GM18520 (cell line): ENCODE measurements around the gene CPNE1.
"Not testable (repeated sequence)": the region's sequence is repeated elsewhere in the genome, so short reads cannot be mapped to it uniquely, and the experiment has no call there.

ENCODE experiments used
- ATAC-seq: cut with Tn5 transposase; IDR thresholded peaks from one replicate; pipeline ENCODE4 v1.9.1; 2021; ENCODE audit not compliant: unreplicated experiment

Gene CPNE1

DNA sequence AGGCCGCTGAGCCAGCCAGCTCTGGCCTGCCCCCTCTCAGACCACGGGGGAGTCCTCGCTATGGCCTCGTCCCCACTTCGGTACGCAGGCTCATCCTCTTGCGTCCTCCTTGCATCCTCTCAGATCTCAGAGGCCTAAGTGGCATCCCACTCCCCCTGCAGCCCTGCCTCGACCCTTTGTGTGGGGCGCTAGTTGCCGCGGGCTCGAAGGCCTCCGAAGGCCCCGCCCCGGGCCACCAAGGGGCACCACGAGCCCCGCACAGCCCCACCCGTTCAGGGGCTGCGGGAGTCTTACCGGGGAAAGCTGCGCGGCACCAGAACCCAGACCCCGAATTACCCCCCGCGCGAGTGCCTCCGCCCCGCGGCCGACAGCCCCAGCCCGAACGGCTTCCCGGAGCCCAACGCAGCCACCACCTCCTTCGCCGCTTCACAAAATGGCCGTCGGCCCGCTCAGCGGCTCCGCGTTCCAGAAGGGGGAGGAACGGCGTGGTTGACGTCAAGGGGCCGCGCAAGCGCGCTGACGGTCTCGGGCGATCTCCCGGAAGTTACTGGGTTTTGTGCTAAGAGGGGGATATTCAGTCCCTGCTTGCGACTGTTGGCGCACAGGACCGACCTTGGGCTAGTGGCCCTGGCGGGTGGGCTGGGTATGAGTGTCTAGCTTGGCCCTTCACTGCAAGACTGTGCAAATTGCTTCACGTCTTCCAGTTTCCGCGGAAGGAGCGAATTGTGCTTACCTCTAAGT lies at the start of gene CPNE1, which contains the start of gene RBM12:
Gene CPNE1 (minus strand): TSS at position 435 of the 741 bp plus-strand sequence. CDS start 31,977 bp downstream, outside the sequence.
Gene RBM12 (minus strand): TSS at position 435 of the 741 bp plus-strand sequence. CDS start 9,578 bp downstream, outside the sequence.
- peak; percentile 50 for ATAC-seq

DNA sequence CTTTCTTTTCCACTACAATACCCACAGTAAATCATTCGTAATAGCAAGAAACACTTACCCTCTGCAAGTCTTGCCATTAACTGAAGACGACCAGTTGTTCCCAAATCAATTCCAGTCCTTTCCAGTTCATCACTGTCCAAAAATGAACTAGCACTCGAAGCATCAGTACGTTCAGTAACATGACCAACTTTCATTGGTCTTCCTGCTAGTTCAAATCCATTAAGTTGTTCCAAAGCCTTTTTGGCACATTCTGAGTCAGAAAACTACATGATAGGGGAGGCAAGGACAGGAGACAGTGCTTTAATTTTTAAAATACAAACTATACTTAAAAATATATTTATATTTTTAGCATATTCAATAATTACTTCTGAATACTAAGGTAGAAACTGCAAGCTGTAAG lies 49.4 kb upstream of the CPNE1 start:
- ATAC-seq, result no peak

DNA sequence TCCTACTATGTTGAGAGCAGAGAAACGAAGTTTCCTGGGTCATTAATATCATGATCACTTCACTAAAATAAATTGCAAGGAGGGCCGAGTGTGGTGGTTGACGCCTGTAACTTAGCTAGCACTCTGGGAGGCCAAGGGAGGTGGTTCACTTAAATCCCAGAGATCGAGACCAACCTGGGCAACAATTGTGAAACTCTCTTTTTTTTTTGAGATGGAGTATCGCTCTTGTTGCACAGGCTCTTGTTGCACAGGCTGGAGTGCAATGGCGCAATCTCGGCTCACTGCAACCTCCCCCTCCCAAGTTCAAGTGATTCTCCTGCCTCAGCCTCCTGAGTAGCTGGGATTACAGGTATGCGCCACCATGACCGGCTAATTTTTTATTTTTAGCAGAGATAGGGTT lies 48.4 kb upstream of the CPNE1 start:
- not testable (repeated sequence) for ATAC-seq

DNA sequence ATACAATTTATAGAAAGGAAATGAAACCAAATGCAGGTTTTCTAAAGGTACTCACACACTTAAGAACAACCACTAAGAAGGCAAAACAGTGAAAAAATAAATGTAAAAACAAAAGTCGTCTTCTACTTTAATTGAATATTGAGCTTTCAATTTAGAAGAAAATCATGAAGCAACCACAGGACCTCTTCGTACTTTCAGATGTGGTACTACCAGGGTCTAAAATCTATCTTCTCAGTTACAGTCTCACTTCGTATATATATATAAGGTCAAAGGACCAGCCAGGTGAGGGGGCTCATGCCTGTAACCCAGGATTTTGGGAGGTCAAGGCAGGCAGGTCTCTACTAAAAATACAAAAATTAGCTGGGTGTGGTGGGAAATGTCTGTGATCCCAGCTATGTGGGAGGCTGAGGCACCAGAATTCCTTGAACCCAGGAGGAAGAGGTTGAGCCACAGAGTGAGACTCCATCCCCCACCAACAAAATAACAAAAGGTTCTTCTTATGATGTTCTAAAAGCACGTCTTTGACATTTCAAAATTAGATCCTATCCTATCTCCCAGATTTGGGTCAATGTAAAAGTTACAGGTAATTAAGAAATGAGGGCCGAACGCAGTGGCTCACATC lies 47.0 kb upstream of the CPNE1 start:
- ATAC-seq, result no peak

DNA sequence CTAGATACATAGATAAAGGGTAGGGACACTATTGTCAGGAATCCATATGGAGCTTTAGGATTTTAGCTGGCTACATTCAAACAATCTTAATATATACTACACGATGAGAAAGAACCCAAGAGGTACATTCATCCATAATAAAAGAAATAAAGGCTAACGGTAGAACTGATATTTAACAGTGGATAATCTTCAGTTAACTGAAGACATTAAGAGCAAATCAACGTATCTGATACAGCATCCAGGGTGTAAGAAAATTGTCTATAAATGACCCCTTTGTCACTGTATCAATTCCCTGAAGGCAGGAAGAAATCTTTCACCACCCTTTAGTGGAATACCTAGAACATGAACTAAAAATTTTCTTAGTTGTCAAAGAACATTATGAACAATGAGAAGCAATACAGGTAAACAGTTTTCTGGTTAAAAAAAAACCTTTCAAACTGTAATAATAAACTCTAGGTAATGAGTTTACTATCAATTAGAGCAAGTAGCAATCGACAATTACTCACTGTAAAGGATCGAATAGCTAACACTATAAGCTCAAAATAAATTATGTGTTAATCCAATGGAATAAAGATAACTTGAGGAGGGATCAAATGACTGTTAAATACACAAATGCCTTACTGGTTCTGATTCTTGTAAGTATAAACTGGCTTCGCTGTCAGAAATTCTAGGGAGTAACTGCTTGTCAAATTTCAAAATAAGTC lies 46.3 kb upstream of the CPNE1 start:
- ATAC-seq, result no peak

DNA sequence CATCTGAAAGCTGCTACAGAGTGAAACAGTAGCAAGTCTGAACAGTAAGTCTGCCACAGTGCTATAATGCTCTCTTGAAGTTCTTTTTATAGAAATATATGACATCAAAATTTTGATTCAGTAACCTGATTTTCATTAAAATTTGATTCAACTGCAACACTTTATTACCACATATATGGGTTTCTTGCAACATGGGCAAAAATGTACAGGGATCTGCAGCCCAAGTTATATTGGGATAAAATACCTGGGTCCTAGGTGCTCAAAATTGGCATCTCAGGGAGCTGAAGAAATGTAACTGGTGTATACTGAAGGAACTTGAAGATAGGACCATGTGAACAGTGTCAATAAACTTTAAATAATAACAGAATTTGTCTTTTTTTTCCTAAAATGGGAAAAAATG lies 45.3 kb upstream of the CPNE1 start:
- no peak for ATAC-seq

DNA sequence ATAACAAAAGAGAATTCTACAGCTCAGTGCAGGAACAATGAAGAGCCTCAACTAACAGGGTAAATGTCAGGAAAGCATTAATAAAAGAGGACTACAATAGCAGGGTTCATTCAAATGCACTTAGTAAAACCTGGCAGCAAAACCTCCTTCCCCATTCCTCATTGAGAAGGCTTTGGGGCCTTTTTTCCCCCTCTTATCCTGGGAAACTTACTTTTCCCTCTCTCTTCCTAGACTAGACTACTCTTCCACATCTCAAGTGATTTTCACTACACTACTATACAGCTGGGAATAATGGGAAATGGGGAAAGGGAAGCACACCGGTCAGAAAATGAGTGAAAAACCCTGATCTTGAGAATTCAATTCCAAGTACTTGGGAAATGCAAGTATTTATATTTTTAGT lies 44.6 kb upstream of the CPNE1 start:
- no peak for ATAC-seq

DNA sequence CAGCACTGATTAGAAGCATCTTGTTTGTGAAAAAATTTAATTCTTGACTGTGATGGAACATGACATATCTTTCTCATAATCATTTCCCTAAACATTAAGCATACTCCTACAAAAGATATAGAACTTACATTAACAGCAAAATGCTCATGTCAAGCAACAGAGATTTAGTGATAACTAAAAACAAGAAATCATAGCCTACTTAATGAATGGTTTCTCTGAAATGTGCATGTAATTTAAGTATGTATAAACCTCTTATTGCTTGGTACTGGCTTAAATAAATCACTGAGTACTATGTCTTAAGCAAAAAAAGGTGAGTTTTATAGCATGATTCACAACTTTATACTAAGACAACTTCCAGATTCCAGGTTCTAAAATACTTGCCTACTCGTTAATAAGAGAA lies 43.8 kb upstream of the CPNE1 start:
- no peak for ATAC-seq

DNA sequence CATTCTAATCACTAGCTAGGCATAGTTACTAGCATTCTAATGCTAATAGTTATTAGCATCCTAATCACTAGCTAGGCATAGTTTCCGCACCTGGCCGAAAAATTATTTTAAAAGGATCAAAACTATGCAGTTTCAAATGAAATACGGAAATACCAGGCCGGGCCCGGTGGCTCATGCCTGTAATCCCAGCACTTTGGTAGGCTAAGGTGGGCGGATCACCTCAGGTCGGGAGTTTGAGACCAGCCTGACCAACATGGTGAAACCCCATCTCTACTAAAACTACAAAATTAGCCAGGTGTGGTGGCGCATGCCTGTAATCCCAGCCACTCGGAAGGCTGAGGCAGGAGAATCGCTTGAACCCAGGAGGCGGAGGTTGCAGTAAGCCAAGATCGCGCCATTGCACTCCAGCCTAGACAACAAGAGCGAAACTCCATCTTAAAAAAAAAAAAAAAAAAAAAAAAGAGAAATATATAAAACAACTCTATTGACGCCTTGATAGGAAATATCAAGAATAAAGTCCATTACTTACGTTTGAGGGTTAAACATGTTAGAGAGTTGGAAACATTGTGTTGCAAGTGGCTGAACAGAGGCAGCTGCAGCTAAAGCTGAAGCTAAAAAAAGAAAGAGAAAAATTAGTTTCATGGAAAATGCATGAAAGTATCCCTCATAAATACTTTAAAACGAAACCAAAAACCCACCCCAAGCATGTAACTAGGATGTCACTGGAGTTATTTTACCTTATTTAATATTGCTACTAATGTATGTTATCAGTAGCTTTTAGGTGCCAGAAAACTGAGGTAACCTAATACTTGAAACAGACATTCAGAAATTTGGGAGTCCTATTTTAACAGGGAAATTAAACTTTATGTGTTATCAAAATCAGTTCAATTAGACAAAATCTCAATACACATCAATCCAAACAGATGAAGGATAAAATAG lies 42.2 kb upstream of the CPNE1 start:
- ATAC-seq, result not testable (repeated sequence)

DNA sequence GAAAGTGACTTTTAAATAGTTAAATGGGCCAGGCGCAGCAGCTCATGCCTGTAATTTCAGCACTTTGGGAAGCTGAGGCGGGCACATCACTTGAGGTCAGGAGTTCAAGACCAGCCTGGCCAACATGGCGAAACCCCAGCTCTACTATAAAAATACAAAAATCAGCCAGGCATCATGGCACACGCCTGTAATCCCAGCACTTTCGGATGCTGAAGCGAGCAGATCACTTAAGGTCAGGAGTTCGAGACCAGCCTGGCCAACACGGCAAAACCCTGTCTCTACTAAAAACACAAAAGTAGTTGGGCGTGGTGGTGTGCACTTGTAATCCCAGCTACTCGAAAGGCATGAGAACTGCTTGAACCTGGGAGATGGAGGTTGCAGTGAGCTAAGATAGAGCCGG lies 41.2 kb upstream of the CPNE1 start:
- ATAC-seq, result not testable (repeated sequence)

DNA sequence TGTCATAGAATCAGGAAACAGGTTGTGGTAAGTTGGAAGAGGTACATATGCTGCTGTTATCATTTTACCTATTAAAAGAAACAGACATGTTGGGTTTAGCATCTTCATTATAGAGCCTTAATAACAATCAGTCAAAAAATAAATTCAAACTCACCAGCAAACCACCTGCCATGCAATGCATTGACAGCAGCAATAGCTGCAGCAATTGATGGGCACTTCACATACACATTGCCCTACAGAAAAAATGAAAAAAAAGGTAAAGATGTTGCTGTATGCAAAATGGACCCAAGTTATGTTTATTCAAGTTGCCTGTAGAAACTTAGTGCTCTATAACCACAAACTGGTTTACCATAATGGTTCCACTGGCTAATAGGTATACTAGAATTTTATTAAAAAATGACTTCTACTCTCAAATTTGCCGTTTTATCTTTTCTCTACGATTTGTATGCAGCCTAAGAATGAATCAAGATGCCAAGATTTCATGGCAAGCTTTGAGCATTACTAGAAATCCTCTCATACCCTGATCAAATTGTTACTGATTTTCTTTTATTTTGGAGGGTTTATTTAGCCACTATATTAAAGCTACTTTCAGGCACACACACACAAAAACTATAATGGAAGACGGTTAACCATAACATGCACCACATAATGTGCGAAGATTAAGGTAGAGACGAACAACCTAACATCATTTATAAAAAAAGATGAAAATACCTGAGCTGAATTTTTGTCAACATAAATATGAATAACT lies 40.0 kb upstream of the CPNE1 start:
- ATAC-seq, result no peak

DNA sequence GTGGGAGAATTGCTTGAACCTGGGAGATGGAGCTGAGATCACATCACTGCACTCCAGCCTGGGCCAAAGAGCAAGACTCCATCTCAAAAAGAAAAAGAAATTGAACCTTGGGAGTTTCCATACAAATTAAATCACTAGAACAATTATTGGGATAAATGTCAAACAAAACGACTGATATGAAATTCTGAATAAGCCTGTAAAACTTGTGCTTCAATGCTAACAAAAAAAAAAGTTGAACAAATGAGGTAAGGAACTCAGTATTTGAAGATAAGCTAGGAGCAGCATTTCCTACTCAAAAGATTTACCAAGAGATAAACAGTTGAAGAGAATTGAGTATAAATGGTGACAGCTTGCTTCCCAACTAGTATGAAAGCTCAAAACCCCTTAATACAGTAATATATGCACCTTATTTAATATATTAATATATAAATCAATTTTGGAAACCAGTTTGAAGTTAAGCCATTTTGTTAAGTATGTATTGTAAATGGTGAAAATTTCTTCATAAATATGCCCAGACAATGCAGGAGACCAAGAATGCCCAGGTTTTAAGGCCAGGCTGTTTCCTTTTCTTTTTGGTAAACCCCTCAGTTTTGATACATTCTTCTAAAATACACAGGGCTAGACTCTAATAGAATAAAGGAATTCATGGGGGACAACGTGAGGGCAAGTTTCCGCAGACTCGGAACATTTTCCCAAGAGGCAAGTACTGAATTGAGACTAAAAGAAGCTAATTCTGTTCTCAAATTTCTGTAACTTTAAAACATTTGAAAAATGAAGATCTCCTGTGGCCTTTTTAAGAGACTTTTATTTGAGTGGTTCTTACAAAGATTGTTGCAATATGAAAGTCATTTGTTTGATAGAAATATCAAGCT lies 38.4 kb upstream of the CPNE1 start:
- ATAC-seq, result no peak

DNA sequence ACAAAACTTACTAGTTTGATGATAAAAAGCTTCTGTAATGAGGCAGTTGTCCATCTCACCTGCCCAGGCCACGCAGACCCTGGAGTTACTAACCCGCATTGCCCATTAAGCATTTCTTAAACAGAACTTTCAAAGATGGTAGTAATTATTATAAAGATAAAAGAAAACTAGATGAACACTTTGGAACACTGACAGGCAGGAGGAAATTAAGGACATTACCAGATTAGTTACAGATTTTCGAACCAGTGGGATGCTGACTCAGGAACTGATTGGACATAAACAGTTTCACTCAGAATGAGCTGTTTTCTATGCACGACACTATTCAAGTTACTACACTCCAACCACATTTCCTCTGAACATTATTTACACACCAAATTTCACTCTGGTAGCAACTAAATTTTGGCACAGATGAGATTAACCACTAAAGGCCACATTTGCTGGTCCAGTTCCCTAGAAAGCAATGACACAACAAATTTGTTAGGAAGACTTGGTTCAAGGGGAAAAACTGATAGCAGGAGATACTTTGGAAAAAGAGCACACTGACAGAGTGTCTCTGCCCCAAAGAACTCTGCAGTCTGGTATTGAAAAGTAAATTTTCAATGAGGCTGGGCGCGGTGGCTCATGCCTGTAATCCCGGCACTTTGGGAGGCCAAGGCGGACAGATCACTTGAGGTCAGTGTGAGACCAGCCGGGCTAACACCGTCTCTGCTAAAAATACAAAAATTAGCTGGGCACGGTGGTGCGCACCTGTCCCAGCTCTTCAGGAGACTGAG lies 37.5 kb upstream of the CPNE1 start:
- no peak for ATAC-seq

DNA sequence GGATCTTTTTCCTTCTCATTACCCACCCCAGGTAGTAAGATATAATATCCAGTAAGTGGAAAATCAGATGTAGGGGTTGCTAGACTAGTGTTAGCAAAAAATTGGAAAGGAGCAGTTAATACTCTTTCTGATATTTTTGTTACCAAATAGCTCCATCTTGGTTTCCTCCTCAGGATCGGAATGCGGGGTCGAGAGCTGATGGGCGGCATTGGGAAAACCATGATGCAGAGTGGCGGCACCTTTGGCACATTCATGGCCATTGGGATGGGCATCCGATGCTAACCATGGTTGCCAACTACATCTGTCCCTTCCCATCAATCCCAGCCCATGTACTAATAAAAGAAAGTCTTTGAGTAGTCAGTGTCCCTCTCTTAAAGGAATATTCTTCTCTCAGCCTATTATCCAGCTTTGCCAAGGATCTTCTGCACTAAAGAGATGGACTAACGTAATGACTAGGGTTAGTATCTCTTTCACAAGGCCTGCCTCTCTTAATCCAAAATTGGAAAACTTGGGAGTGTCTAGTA lies 36.0 kb upstream of the CPNE1 start:
- no peak for ATAC-seq

DNA sequence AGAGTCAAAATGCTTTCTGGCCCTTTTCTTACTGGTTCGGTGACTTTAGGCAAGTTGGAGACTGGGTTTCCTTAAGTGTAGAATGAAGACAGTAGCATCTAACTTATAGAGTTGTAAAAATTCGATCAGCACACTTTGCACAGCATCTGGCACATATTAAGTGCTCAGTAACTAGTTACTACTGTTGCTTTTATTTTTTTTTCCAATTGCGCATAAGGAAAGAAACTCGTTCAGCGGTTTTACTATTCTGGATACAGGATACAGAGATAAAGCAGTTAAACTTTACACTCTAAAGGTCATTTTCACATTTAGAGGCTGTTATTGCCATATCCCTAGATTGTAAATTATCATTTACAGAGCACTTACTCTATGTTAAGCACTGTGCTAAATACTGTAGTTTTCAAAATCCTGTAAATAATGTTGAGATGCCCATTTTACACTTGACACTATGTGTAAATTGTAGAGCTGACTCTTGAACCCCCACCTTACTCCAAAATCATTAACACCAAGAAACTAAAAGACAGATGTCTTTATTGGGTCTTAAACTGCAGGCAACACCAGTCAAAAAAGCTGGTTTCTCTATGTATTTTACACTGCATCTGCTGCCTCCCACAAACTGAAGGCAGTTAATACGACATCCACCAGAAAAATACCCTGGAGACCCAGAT lies 35.4 kb upstream of the CPNE1 start:
- ATAC-seq, result no peak

DNA sequence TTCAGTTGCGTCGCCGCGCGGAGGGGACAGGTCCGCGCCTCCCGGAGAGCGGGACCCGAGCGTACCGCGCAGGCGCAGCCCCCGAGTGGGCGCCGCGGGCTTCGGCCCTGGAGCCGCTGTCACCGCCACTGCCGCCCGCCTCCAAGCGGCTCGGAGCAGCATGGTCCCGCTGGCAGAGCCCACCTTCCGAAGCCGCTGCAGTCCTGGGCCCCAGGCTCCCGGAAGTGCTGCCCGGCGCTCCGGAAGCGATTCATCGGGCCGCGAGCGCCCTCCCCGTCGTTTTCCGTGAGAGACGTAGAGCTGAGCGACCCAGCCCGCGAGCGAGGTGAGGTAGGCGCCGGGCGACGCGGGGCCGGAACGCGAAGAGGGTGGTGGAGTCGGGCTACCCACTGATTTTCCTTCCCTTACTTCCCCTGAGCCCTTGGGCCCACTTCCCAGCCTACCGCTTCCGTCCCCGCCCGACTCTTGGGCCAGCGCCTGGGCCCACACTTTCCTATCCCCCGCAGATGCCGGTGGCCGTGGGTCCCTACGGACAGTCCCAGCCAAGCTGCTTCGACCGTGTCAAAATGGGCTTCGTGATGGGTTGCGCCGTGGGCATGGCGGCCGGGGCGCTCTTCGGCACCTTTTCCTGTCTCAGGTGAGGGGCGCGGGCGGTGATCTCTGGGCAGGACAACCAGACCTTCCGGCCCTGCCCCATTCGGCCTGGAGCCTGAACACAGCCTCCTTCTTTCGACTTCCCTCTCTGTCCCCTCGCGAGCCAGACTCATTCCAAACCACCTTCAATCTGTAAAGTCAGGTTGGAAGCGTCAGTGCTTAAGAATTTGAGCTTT lies 34.6 kb upstream of the CPNE1 start, which contains the start of the genes NFS1 and ROMO1:
Gene NFS1 (minus strand): TSS at position 226 of the 830 bp plus-strand sequence. CDS start 64 bp downstream, at position 162.
Gene ROMO1 (plus strand): TSS at position 279 of the 830 bp plus-strand sequence. CDS start 228 bp downstream, at position 507.
- ATAC-seq, result peak; percentile 81
